ENCODE data around the gene KY.

Gene KY

GRCh38 chr3:134630506-134630905 lies 20.3 kb downstream of the KY start:
- TF ChIP-seq CTCF (IDR thresholded peaks at IDR 0.05; ENCODE audit: low read depth, low read length, missing control alignments), result peak; percentile 85

GRCh38 chr3:134628884-134629283 lies 21.9 kb downstream of the KY start:
- no peaks in the 10 kb centered on the region for H3K36me3 ChIP-seq (replicated peaks)
- H3K27me3 ChIP-seq (replicated peaks), result no peaks in the 10 kb centered on the region
- no peak overlapping the region for H3K27ac ChIP-seq
- DNase-seq, result no peak
- no peak overlapping the region for H3K4me3 ChIP-seq (ENCODE audit: low read depth, low read length)
- in situ Hi-C loops (cut with HindIII; ENCODE audit: low pct_ligation_motif_present, low sequenced_read_pairs), result no loop called here
- TF ChIP-seq CTCF (IDR thresholded peaks at IDR 0.05; ENCODE audit: low read depth, low read length, missing control alignments), result no peak

More at GRCh38 chr3:134630506-134630905, 20.3 kb downstream of the KY start:
- Histone ChIP-seq H3K4me3 (ENCODE audit: low read depth, low read length) (no peak overlapping the region), H3K27ac (no peak overlapping the region), H3K36me3 (replicated peaks) (no peaks in the 10 kb centered on the region), H3K27me3 (replicated peaks) (no peaks in the 10 kb centered on the region)
- peak; percentile 45 for DNase-seq
- in situ Hi-C loops (cut with HindIII; ENCODE audit: low pct_ligation_motif_present, low sequenced_read_pairs), result no loop called here

- Histone ChIP-seq H3K27me3 (replicated peaks) (no peaks in the 10 kb centered on the region), H3K4me3 (ENCODE audit: low read depth, low read length) (no peak overlapping the region), H3K36me3 (replicated peaks) (no peaks in the 10 kb centered on the region), H3K27ac (no peak overlapping the region)
- in situ Hi-C loops (cut with HindIII; ENCODE audit: low pct_ligation_motif_present, low sequenced_read_pairs), result no loop called here
- no peak for DNase-seq
- TF ChIP-seq CTCF (IDR thresholded peaks at IDR 0.05; ENCODE audit: low read depth, low read length, missing control alignments), result no peak
Measured at GRCh38 chr3:134627831-134628230, 23.0 kb downstream of the KY start.

GRCh38 chr3:134625885-134626741 lies 24.7 kb downstream of the KY start:
- TF ChIP-seq CTCF (IDR thresholded peaks at IDR 0.05; ENCODE audit: low read depth, low read length, missing control alignments), result no peak
- in situ Hi-C loops (cut with HindIII; ENCODE audit: low pct_ligation_motif_present, low sequenced_read_pairs), result no loop called here
- Histone ChIP-seq H3K27me3 (replicated peaks) (no peaks in the 10 kb centered on the region), H3K36me3 (replicated peaks) (no peaks in the 10 kb centered on the region), H3K4me3 (ENCODE audit: low read depth, low read length) (no peak overlapping the region), H3K27ac (no peak overlapping the region)
- no peak for DNase-seq

GRCh38 chr3:134625462-134625861 lies 25.4 kb downstream of the KY start:
- TF ChIP-seq CTCF (IDR thresholded peaks at IDR 0.05; ENCODE audit: low read depth, low read length, missing control alignments), result no peak
- Histone ChIP-seq H3K27ac (no peak overlapping the region), H3K36me3 (replicated peaks) (no peaks in the 10 kb centered on the region), H3K27me3 (replicated peaks) (no peaks in the 10 kb centered on the region), H3K4me3 (ENCODE audit: low read depth, low read length) (no peak overlapping the region)
- in situ Hi-C loops (cut with HindIII; ENCODE audit: low pct_ligation_motif_present, low sequenced_read_pairs), result no loop called here
- DNase-seq, result no peak

Data from brain microvascular endothelial cell (primary cell).